Neural progenitor cell (in vitro differentiated cells): Measurements from ENCODE around the gene JOSD1. TPM values are rescaled to one million over a fixed set of nuclear protein-coding genes. Genes with fewer than 3 reads are reported as not detected.

Source experiments
- DNase-seq: peaks from one replicate; pipeline ENCODE4 v3.0.0-alpha.2; 2016; ENCODE audit warnings: low spot score
- H2AFZ ChIP-seq: fragments of 200-600 bp; sonication (generic); replicated peaks from 2 replicates; pipeline ENCODE4 v1.6.1; 2016; ENCODE audit warnings: antibody characterized with exemption
- H3F3A ChIP-seq: fragments of 200-600 bp; sonication (generic); 2 replicates; pipeline ENCODE4 v1.6.1; 2016; ENCODE audit warnings: antibody characterized with exemption, low read depth
- H3K27ac ChIP-seq: fragments of 200-600 bp; sonication (generic); 2 replicates; pipeline ENCODE4 v1.5.1; 2016; ENCODE audit warnings: mild to moderate bottlenecking
- H3K27me3 ChIP-seq: fragments of 200-600 bp; sonication (generic); 2 replicates; pipeline ENCODE4 v1.6.1; 2016; ENCODE audit warnings: mild to moderate bottlenecking, moderate library complexity
- H3K36me3 ChIP-seq: fragments of 200-600 bp; sonication (generic); 2 replicates; pipeline ENCODE4 v1.5.1; 2016
- H3K4me1 ChIP-seq: fragments of 200-600 bp; sonication (generic); 2 replicates; pipeline ENCODE4 v1.6.1; 2016; ENCODE audit warnings: mixed run types
- H3K4me2 ChIP-seq: fragments of 200-600 bp; sonication (generic); 2 replicates; pipeline ENCODE4 v1.6.1; 2016
- H3K4me3 ChIP-seq: fragments of 200-600 bp; sonication (generic); 2 replicates; pipeline ENCODE4 v1.5.1; 2016
- H3K79me2 ChIP-seq: fragments of 200-600 bp; sonication (generic); 2 replicates; pipeline ENCODE4 v1.6.1; 2016; ENCODE audit warnings: low read depth
- H3K9ac ChIP-seq: fragments of 200-600 bp; sonication (generic); 2 replicates; pipeline ENCODE4 v1.6.1; 2016
- H3K9me3 ChIP-seq: fragments of 200-600 bp; sonication (generic); 2 replicates; pipeline ENCODE4 v1.5.1; 2016; ENCODE audit warnings: low read depth
- H4K20me1 ChIP-seq: fragments of 200-600 bp; sonication (generic); 2 replicates; pipeline ENCODE4 v1.6.1; 2016; ENCODE audit warnings: low read depth
- H3K27ac Mint-ChIP-seq: 3 replicates; pipeline ENCODE4 v1.8.0; 2021; ENCODE audit warnings: mixed read lengths
- H3K27me3 Mint-ChIP-seq: 2 replicates; pipeline ENCODE4 v1.8.0; 2022; ENCODE audit warnings: low read depth, mild to moderate bottlenecking, inconsistent platforms, moderate library complexity, mixed read lengths; ENCODE audit not compliant: insufficient read depth
- H3K36me3 Mint-ChIP-seq: 3 replicates; pipeline ENCODE4 v1.8.0; 2021; ENCODE audit warnings: mixed read lengths
- H3K4me1 Mint-ChIP-seq: 3 replicates; pipeline ENCODE4 v1.8.0; 2021; ENCODE audit warnings: mixed read lengths
- H3K4me3 Mint-ChIP-seq: 3 replicates; pipeline ENCODE4 v1.8.0; 2021; ENCODE audit warnings: mild to moderate bottlenecking, moderate library complexity, mixed read lengths
- H3K9me3 Mint-ChIP-seq: 3 replicates; pipeline ENCODE4 v1.8.0; 2020; ENCODE audit warnings: mixed read lengths
- EZH2 ChIP-seq: fragments of 200-600 bp; sonication (generic); IDR thresholded peaks from 2 replicates; pipeline ENCODE4 v1.6.1; 2017; ENCODE audit warnings: antibody characterized with exemption, mild to moderate bottlenecking, moderate library complexity
- EZH2phosphoT487 ChIP-seq: fragments of 200-600 bp; sonication (generic); IDR thresholded peaks from 2 replicates; pipeline ENCODE4 v1.6.1; 2017; ENCODE audit warnings: antibody characterized with exemption
- total RNA-seq: library from RNA; depleted of rRNA; stranded (reverse); fragments of >200 nt; gene quantifications from 2 replicates; pipeline ENCODE4 v1.2.3, GENCODE V29; 2015; ENCODE audit warnings: low replicate concordance
- TF ChIP-seq, protein P1 (sequence below): fragments of 200-600 bp; sonication (generic); IDR thresholded peaks from 2 replicates; pipeline ENCODE4 v1.5.1; 2017; ENCODE audit warnings: antibody characterized with exemption, mild to moderate bottlenecking

JOSD1 gene
- total RNA-seq, 1 donor from 2014 or later, result 32.4 TPM

DNA sequence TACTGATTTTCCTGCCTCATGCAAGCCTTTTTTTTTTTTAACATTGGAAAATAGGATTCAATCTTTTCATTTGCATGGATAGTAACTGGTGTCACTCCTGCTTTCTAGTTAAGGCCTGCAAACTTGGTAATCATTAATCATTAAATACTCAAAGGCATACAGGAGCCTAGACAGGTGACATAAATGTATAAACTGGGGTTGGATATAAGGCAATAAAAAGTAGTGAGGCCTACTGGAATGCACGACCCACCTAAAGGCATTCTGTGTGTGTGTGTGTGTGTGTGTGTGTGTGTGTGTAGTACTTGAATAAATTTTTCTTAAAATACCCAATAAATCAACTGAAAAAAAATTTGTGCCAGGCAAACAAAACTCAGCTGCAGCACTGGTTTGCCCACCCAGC is 11.1 kb downstream of the JOSD1 start:
- Histone ChIP-seq H3K9ac (no peak overlapping the region), H3K4me2 (no peak overlapping the region), H3K9me3 (no peaks in the 10 kb centered on the region), H3K4me1 (no peaks in the 10 kb centered on the region), H3K79me2 (peaks cover 35% of the 10 kb centered on the region), H3K27ac (no peak overlapping the region), H3F3A (peaks cover 18% of the 10 kb centered on the region), H3K27me3 (no peaks in the 10 kb centered on the region), H2AFZ (no peak overlapping the region), H3K4me3 (no peak overlapping the region), H4K20me1 (peaks cover 32% of the 10 kb centered on the region), H3K36me3 (no peaks in the 10 kb centered on the region)
- DNase-seq, result no peak
- H3K4me1 Mint-ChIP-seq, result no peaks in the 10 kb centered on the region
- H3K27ac Mint-ChIP-seq, result no peak overlapping the region
- no peaks in the 10 kb centered on the region for H3K9me3 Mint-ChIP-seq
- TF ChIP-seq EZH2phosphoT487 (no peak), EZH2 (no peak)
- TF ChIP-seq, protein P1, sequence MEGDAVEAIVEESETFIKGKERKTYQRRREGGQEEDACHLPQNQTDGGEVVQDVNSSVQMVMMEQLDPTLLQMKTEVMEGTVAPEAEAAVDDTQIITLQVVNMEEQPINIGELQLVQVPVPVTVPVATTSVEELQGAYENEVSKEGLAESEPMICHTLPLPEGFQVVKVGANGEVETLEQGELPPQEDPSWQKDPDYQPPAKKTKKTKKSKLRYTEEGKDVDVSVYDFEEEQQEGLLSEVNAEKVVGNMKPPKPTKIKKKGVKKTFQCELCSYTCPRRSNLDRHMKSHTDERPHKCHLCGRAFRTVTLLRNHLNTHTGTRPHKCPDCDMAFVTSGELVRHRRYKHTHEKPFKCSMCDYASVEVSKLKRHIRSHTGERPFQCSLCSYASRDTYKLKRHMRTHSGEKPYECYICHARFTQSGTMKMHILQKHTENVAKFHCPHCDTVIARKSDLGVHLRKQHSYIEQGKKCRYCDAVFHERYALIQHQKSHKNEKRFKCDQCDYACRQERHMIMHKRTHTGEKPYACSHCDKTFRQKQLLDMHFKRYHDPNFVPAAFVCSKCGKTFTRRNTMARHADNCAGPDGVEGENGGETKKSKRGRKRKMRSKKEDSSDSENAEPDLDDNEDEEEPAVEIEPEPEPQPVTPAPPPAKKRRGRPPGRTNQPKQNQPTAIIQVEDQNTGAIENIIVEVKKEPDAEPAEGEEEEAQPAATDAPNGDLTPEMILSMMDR, result no peak
- no peak overlapping the region for H3K4me3 Mint-ChIP-seq
- peaks cover 27% of the 10 kb centered on the region for H3K36me3 Mint-ChIP-seq
- peaks cover 2% of the 10 kb centered on the region for H3K27me3 Mint-ChIP-seq

DNA sequence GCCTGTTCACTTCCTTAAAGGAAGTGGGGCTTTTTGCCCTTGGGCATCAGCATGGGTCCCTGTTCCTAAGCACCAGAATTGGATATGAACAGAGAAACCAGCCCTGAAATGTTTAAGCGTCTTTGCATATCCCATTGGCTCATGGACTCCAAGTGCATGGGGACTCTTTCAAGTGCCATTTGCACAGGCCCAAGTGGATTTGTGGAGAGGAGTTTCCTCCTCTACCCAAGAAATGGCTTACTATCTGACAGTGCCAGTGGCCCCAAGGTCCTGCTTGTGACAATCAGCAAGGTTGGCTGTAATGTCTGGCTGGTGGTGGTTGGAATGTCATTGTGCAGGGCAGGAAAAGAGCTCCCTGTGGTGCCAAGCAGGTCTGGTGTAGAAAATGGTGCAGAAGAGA is 15.0 kb downstream of the JOSD1 start:
- no peak overlapping the region for H3K27ac Mint-ChIP-seq
- Histone ChIP-seq H3K27me3 (no peaks in the 10 kb centered on the region), H2AFZ (no peak overlapping the region), H3F3A (peaks cover 31% of the 10 kb centered on the region), H4K20me1 (peaks cover 3% of the 10 kb centered on the region), H3K4me2 (no peak overlapping the region), H3K9ac (no peak overlapping the region), H3K4me1 (peaks cover 4% of the 10 kb centered on the region), H3K27ac (no peak overlapping the region), H3K9me3 (no peaks in the 10 kb centered on the region), H3K36me3 (peaks cover 4% of the 10 kb centered on the region), H3K4me3 (no peak overlapping the region), H3K79me2 (peaks cover 17% of the 10 kb centered on the region)
- TF ChIP-seq, protein P1, result no peak
- no peak for TF ChIP-seq EZH2
- no peak for TF ChIP-seq EZH2phosphoT487
- DNase-seq, result no peak
- peaks cover 18% of the 10 kb centered on the region for H3K4me1 Mint-ChIP-seq
- H3K4me3 Mint-ChIP-seq, result no peak overlapping the region
- H3K9me3 Mint-ChIP-seq, result peaks cover 9% of the 10 kb centered on the region
- peaks cover 42% of the 10 kb centered on the region for H3K36me3 Mint-ChIP-seq
- H3K27me3 Mint-ChIP-seq, result peaks cover 4% of the 10 kb centered on the region

DNA sequence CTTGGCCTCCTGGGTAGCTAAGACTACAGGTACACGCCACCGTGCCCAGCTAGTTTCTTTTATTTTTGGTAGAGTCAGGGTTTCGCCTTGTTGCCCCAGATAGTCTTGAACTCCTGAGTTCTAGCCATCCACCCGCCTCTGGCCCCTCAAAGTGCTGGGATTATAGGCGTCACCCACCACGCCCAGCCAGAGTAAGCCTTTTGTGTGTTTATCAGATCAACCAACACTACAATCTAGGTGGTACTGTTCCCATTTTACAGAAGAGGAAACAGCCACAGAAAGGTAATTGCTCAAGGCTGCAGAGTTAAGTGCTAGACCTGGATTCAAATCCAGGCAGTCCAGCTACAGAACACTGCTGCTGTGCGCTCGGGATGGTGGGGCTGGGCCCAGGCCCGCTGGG is 15.8 kb downstream of the JOSD1 start:
- H3K4me1 Mint-ChIP-seq, result peaks cover 21% of the 10 kb centered on the region
- peaks cover 4% of the 10 kb centered on the region for H3K27me3 Mint-ChIP-seq
- H3K9me3 Mint-ChIP-seq, result peaks cover 9% of the 10 kb centered on the region
- Histone ChIP-seq H3K27ac (no peak overlapping the region), H3K79me2 (peaks cover 11% of the 10 kb centered on the region), H2AFZ (no peak overlapping the region), H3K36me3 (peaks cover 4% of the 10 kb centered on the region), H3K9me3 (no peaks in the 10 kb centered on the region), H3K4me2 (no peak overlapping the region), H4K20me1 (no peaks in the 10 kb centered on the region), H3K27me3 (no peaks in the 10 kb centered on the region), H3F3A (peaks cover 31% of the 10 kb centered on the region), H3K9ac (no peak overlapping the region), H3K4me1 (peaks cover 4% of the 10 kb centered on the region), H3K4me3 (no peak overlapping the region)
- peaks cover 40% of the 10 kb centered on the region for H3K36me3 Mint-ChIP-seq
- H3K4me3 Mint-ChIP-seq, result no peak overlapping the region
- no peak overlapping the region for H3K27ac Mint-ChIP-seq
- no peak for TF ChIP-seq EZH2
- no peak for TF ChIP-seq EZH2phosphoT487
- TF ChIP-seq, protein P1, result no peak
- DNase-seq, result no peak
